A673 (cell line): ENCODE results near the gene SMIM28.

Source experiments
- EZH2 ChIP-seq: fragments of 200-600 bp; sonication (generic); IDR thresholded peaks from 2 replicates; pipeline ENCODE4 v1.6.1; 2017; ENCODE audit warnings: borderline replicate concordance, low read depth, mild to moderate bottlenecking, mixed read lengths, antibody characterized with exemption, low read length; ENCODE audit not compliant: poor library complexity, severe bottlenecking
- TF ChIP-seq, protein P1 (sequence below): fragments of 300-800, 200-600 bp; sonication (generic); conservative IDR thresholded peaks from 2 replicates; pipeline ENCODE4 v1.5.1; 2017; ENCODE audit warnings: low read depth, mild to moderate bottlenecking, antibody characterized with exemption, low read length, moderate library complexity, mixed read lengths

DNA sequence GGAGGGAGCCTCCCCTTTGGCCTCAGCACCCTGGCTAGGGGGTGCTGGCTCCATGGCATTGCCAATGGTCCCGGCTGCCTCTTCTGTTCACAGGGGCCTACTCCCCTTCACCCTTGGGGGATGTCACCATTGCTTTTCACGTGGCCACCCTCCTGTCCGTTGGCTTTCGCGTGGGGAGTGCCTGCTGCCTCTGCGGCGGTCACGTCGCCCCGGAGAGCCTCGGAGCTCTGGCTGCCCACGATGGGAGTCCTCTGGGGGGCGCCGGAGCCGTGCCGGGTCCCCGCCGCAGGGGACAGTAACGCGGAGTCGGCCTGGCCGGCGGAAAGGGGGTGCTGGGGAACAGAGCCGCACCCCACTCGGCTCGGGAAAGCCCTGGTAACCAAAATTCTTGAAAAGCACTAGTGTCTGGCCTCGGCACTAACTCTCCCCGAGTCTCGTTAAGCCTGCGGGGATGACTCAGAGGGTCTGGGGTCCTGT lies 25.7 kb downstream of the SMIM28 start:
- TF ChIP-seq, protein P1, sequence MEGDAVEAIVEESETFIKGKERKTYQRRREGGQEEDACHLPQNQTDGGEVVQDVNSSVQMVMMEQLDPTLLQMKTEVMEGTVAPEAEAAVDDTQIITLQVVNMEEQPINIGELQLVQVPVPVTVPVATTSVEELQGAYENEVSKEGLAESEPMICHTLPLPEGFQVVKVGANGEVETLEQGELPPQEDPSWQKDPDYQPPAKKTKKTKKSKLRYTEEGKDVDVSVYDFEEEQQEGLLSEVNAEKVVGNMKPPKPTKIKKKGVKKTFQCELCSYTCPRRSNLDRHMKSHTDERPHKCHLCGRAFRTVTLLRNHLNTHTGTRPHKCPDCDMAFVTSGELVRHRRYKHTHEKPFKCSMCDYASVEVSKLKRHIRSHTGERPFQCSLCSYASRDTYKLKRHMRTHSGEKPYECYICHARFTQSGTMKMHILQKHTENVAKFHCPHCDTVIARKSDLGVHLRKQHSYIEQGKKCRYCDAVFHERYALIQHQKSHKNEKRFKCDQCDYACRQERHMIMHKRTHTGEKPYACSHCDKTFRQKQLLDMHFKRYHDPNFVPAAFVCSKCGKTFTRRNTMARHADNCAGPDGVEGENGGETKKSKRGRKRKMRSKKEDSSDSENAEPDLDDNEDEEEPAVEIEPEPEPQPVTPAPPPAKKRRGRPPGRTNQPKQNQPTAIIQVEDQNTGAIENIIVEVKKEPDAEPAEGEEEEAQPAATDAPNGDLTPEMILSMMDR: peak; percentile 60
- no peak for TF ChIP-seq EZH2
